Measurements from ENCODE around the gene ZNF592.

ZNF592 gene

GRCh38 chr15:84783493-84784251, 35.3 kb downstream of the ZNF592 start:
- H3K4me3 ChIP-seq (ENCODE audit: low read length) = no peak overlapping the region
- H3K27me3 ChIP-seq (ENCODE audit: insufficient read depth, low read length) = no peaks in the 10 kb centered on the region
- peaks cover 37% of the 10 kb centered on the region for H3K36me3 ChIP-seq (ENCODE audit: insufficient read depth, low read depth, low read length)
- H3K4me1 ChIP-seq (ENCODE audit: insufficient read depth, low read length) = 0 out of 2 replicates have a peak, but pooled peaks cover 7% of the 10 kb centered on the region
- no peaks in the 10 kb centered on the region for H3K9me3 ChIP-seq (ENCODE audit: insufficient read depth, low read depth, low read length)
- H3K27ac ChIP-seq (ENCODE audit: low read length) = no peak overlapping the region
- H3K9ac ChIP-seq (ENCODE audit: low read depth, low read length) = no peak overlapping the region

- peaks cover 37% of the 10 kb centered on the region for H3K36me3 ChIP-seq (ENCODE audit: insufficient read depth, low read depth, low read length)
- H3K27ac ChIP-seq (ENCODE audit: low read length) = no peak overlapping the region
Measured at GRCh38 chr15:84784262-84784661, 35.9 kb downstream of the ZNF592 start.

GRCh38 chr15:84785053-84785452, 36.7 kb downstream of the ZNF592 start:
- peaks cover 7% of the 10 kb centered on the region; the same call in 1 of the 2 replicates for H3K4me1 ChIP-seq (ENCODE audit: insufficient read depth, low read length)
- H3K27me3 ChIP-seq (ENCODE audit: insufficient read depth, low read length) = no peaks in the 10 kb centered on the region
- peaks cover 37% of the 10 kb centered on the region for H3K36me3 ChIP-seq (ENCODE audit: insufficient read depth, low read depth, low read length)
- no peak overlapping the region for H3K4me3 ChIP-seq (ENCODE audit: low read length)
- H3K9me3 ChIP-seq (ENCODE audit: insufficient read depth, low read depth, low read length) = no peaks in the 10 kb centered on the region
- H3K27ac ChIP-seq (ENCODE audit: low read length) = no peak overlapping the region
- H3K9ac ChIP-seq (ENCODE audit: low read depth, low read length) = no peak overlapping the region

More at GRCh38 chr15:84784262-84784661, 35.9 kb downstream of the ZNF592 start:
- no peaks in the 10 kb centered on the region for H3K9me3 ChIP-seq (ENCODE audit: insufficient read depth, low read depth, low read length)
- H3K27me3 ChIP-seq (ENCODE audit: insufficient read depth, low read length) = no peaks in the 10 kb centered on the region
- no peak overlapping the region for H3K4me3 ChIP-seq (ENCODE audit: low read length)
- H3K9ac ChIP-seq (ENCODE audit: low read depth, low read length) = no peak overlapping the region
- H3K4me1 ChIP-seq (ENCODE audit: insufficient read depth, low read length) = peaks cover 7% of the 10 kb centered on the region; the same call in 1 of the 2 replicates

- H3K9me3 ChIP-seq (ENCODE audit: insufficient read depth, low read depth, low read length) = no peaks in the 10 kb centered on the region
- H3K4me1 ChIP-seq (ENCODE audit: insufficient read depth, low read length) = peaks cover 3% of the 10 kb centered on the region; the same call in 1 of the 2 replicates
- H3K27ac ChIP-seq (ENCODE audit: low read length) = no peak overlapping the region
- peaks cover 51% of the 10 kb centered on the region for H3K36me3 ChIP-seq (ENCODE audit: insufficient read depth, low read depth, low read length)
- no peak overlapping the region for H3K4me3 ChIP-seq (ENCODE audit: low read length)
- H3K27me3 ChIP-seq (ENCODE audit: insufficient read depth, low read length) = no peaks in the 10 kb centered on the region
- no peak overlapping the region for H3K9ac ChIP-seq (ENCODE audit: low read depth, low read length)
Measured at GRCh38 chr15:84788500-84788899, 40.1 kb downstream of the ZNF592 start.

GRCh38 chr15:84789762-84790161, 41.4 kb downstream of the ZNF592 start:
- no peak overlapping the region for H3K4me3 ChIP-seq (ENCODE audit: low read length)
- H3K27ac ChIP-seq (ENCODE audit: low read length) = no peak overlapping the region
- H3K4me1 ChIP-seq (ENCODE audit: insufficient read depth, low read length) = no peaks in the 10 kb centered on the region; the same call in 1 of the 2 replicates
- no peaks in the 10 kb centered on the region for H3K27me3 ChIP-seq (ENCODE audit: insufficient read depth, low read length)
- H3K9ac ChIP-seq (ENCODE audit: low read depth, low read length) = no peak overlapping the region
- no peaks in the 10 kb centered on the region for H3K9me3 ChIP-seq (ENCODE audit: insufficient read depth, low read depth, low read length)
- peaks cover 42% of the 10 kb centered on the region for H3K36me3 ChIP-seq (ENCODE audit: insufficient read depth, low read depth, low read length)

- Histone ChIP-seq H3K27me3 (ENCODE audit: insufficient read depth, low read length) (no peaks in the 10 kb centered on the region), H3K36me3 (ENCODE audit: insufficient read depth, low read depth, low read length) (peaks cover 40% of the 10 kb centered on the region), H3K27ac (ENCODE audit: low read length) (no peak overlapping the region), H3K4me1 (ENCODE audit: insufficient read depth, low read length) (no peaks in the 10 kb centered on the region; the same call in 1 of the 2 replicates), H3K9me3 (ENCODE audit: insufficient read depth, low read depth, low read length) (no peaks in the 10 kb centered on the region), H3K4me3 (ENCODE audit: low read length) (no peak overlapping the region), H3K9ac (ENCODE audit: low read depth, low read length) (no peak overlapping the region)
Measured at GRCh38 chr15:84790676-84791075, 42.3 kb downstream of the ZNF592 start.

GRCh38 chr15:84791763-84792162, 43.4 kb downstream of the ZNF592 start:
- Histone ChIP-seq H3K27ac (ENCODE audit: low read length) (no peak overlapping the region), H3K27me3 (ENCODE audit: insufficient read depth, low read length) (no peaks in the 10 kb centered on the region), H3K36me3 (ENCODE audit: insufficient read depth, low read depth, low read length) (peaks cover 37% of the 10 kb centered on the region), H3K9ac (ENCODE audit: low read depth, low read length) (no peak overlapping the region), H3K9me3 (ENCODE audit: insufficient read depth, low read depth, low read length) (no peaks in the 10 kb centered on the region), H3K4me1 (ENCODE audit: insufficient read depth, low read length) (no peaks in the 10 kb centered on the region; the same call in 1 of the 2 replicates), H3K4me3 (ENCODE audit: low read length) (no peak overlapping the region)

- Histone ChIP-seq H3K4me1 (ENCODE audit: insufficient read depth, low read length) (no peaks in the 10 kb centered on the region; the same call in 1 of the 2 replicates), H3K27ac (ENCODE audit: low read length) (no peak overlapping the region), H3K27me3 (ENCODE audit: insufficient read depth, low read length) (no peaks in the 10 kb centered on the region), H3K9me3 (ENCODE audit: insufficient read depth, low read depth, low read length) (no peaks in the 10 kb centered on the region), H3K9ac (ENCODE audit: low read depth, low read length) (no peak overlapping the region), H3K4me3 (ENCODE audit: low read length) (no peak overlapping the region), H3K36me3 (ENCODE audit: insufficient read depth, low read depth, low read length) (peaks cover 51% of the 10 kb centered on the region)
Measured at GRCh38 chr15:84793431-84794161, 45.2 kb downstream of the ZNF592 start.

- Histone ChIP-seq H3K9ac (ENCODE audit: low read depth, low read length) (no peak overlapping the region), H3K27ac (ENCODE audit: low read length) (no peak overlapping the region), H3K4me1 (ENCODE audit: insufficient read depth, low read length) (no peaks in the 10 kb centered on the region; the same call in 1 of the 2 replicates), H3K27me3 (ENCODE audit: insufficient read depth, low read length) (no peaks in the 10 kb centered on the region), H3K9me3 (ENCODE audit: insufficient read depth, low read depth, low read length) (no peaks in the 10 kb centered on the region), H3K36me3 (ENCODE audit: insufficient read depth, low read depth, low read length) (peaks cover 56% of the 10 kb centered on the region), H3K4me3 (ENCODE audit: low read length) (no peak overlapping the region)
Measured at GRCh38 chr15:84794162-84794547, 45.8 kb downstream of the ZNF592 start.

- H3K9ac ChIP-seq (ENCODE audit: low read depth, low read length) = no peak overlapping the region
- peaks cover 66% of the 10 kb centered on the region for H3K36me3 ChIP-seq (ENCODE audit: insufficient read depth, low read depth, low read length)
- H3K27ac ChIP-seq (ENCODE audit: low read length) = no peak overlapping the region
- no peaks in the 10 kb centered on the region for H3K9me3 ChIP-seq (ENCODE audit: insufficient read depth, low read depth, low read length)
- no peaks in the 10 kb centered on the region for H3K4me1 ChIP-seq (ENCODE audit: insufficient read depth, low read length)
- H3K4me3 ChIP-seq (ENCODE audit: low read length) = no peak overlapping the region
- H3K27me3 ChIP-seq (ENCODE audit: insufficient read depth, low read length) = no peaks in the 10 kb centered on the region
Measured at GRCh38 chr15:84795186-84795585, 46.8 kb downstream of the ZNF592 start.

GRCh38 chr15:84797212-84797611, 48.8 kb downstream of the ZNF592 start:
- H3K27me3 ChIP-seq (ENCODE audit: insufficient read depth, low read length) = no peaks in the 10 kb centered on the region
- no peaks in the 10 kb centered on the region for H3K4me1 ChIP-seq (ENCODE audit: insufficient read depth, low read length)
- no peak overlapping the region for H3K4me3 ChIP-seq (ENCODE audit: low read length)
- H3K27ac ChIP-seq (ENCODE audit: low read length) = no peak overlapping the region
- H3K9me3 ChIP-seq (ENCODE audit: insufficient read depth, low read depth, low read length) = no peaks in the 10 kb centered on the region
- no peak overlapping the region for H3K9ac ChIP-seq (ENCODE audit: low read depth, low read length)
- peaks cover 64% of the 10 kb centered on the region for H3K36me3 ChIP-seq (ENCODE audit: insufficient read depth, low read depth, low read length)

- Histone ChIP-seq H3K27ac (ENCODE audit: low read length) (no peak overlapping the region), H3K9me3 (ENCODE audit: insufficient read depth, low read depth, low read length) (no peaks in the 10 kb centered on the region), H3K36me3 (ENCODE audit: insufficient read depth, low read depth, low read length) (peaks cover 63% of the 10 kb centered on the region), H3K4me1 (ENCODE audit: insufficient read depth, low read length) (no peaks in the 10 kb centered on the region), H3K27me3 (ENCODE audit: insufficient read depth, low read length) (no peaks in the 10 kb centered on the region), H3K4me3 (ENCODE audit: low read length) (no peak overlapping the region), H3K9ac (ENCODE audit: low read depth, low read length) (no peak overlapping the region)
Measured at GRCh38 chr15:84797801-84798200, 49.4 kb downstream of the ZNF592 start.
